HepG2 (cell line): ENCODE results near the gene ABHD3. TPM values are rescaled to one million over a fixed set of nuclear protein-coding genes. Genes with fewer than 3 reads are reported as not detected.

Experiments
- CCAR2 ChIP-seq: fragments of 200-400 bp; formaldehyde crosslinking; optimal IDR thresholded peaks from 2 replicates; pipeline ENCODE3; 2018; ENCODE audit warnings: low read depth, mild to moderate bottlenecking, low read length, moderate library complexity
- FOXA1 ChIP-seq, 2 experiments: fragments of 450-650 bp in 1 of 2; sonication (generic) in 1 of 2; formaldehyde crosslinking in 1 of 2; IDR thresholded peaks; 2 replicates each; pipeline versions ENCODE4 v1.4.0 to v1.6.1; 2016 to 2020; ENCODE audit warnings: missing genetic modification reagents in 1 of 2
- GABPA ChIP-seq, 2 experiments: IDR thresholded peaks; 2 replicates each; pipeline ENCODE4 v1.6.1; 2011 to 2016; ENCODE audit warnings: low read depth in 2 of 2, low read length in 1 of 2, missing biosample characterization in 1 of 2, missing genetic modification characterization in 1 of 2
- ISL2 ChIP-seq: sonication (generic); formaldehyde crosslinking; IDR thresholded peaks from 2 replicates; pipeline ENCODE4 v1.5.0; 2020; ENCODE audit warnings: missing genetic modification reagents
- NFE2L2 ChIP-seq: fragments of 150-350 bp; IDR thresholded peaks from 2 replicates; pipeline ENCODE4 v1.6.1; 2014; ENCODE audit warnings: low read length
- PAWR ChIP-seq: sonication (generic); formaldehyde crosslinking; IDR thresholded peaks from 2 replicates; pipeline ENCODE4 v1.4.0; 2020; ENCODE audit warnings: missing genetic modification reagents, mild to moderate bottlenecking, borderline replicate concordance
- SNAPC2 ChIP-seq: sonication (generic); formaldehyde crosslinking; IDR thresholded peaks from 2 replicates; pipeline ENCODE4 v1.8.1; 2022; ENCODE audit warnings: mild to moderate bottlenecking, missing genetic modification reagents
- TBX2 ChIP-seq: sonication (generic); formaldehyde crosslinking; IDR thresholded peaks from 2 replicates; pipeline ENCODE4 v1.5.0; 2020; ENCODE audit warnings: missing genetic modification reagents, mild to moderate bottlenecking, borderline replicate concordance
- TCF7L2 ChIP-seq: IDR thresholded peaks from 2 replicates; pipeline ENCODE4 v1.6.1; 2011; ENCODE audit warnings: mild to moderate bottlenecking, low read depth, low read length, moderate library complexity
- XBP1 ChIP-seq: sonication (generic); formaldehyde crosslinking; IDR thresholded peaks from 2 replicates; pipeline ENCODE4 v1.5.0; 2020; ENCODE audit warnings: missing genetic modification reagents
- ZBTB38 ChIP-seq: sonication (generic); formaldehyde crosslinking; IDR thresholded peaks from 2 replicates; pipeline ENCODE4 v1.5.1; 2020; ENCODE audit warnings: mild to moderate bottlenecking, missing genetic modification reagents
- ZNF576 ChIP-seq: sonication (generic); formaldehyde crosslinking; IDR thresholded peaks from 2 replicates; pipeline ENCODE4 v1.4.0; 2020; ENCODE audit warnings: mild to moderate bottlenecking, missing genetic modification reagents
- polyA plus RNA-seq, 8 experiments: library from polyadenylated mRNA; depleted of rRNA in 3 of 8; stranded (reverse) in 7 of 8; unstranded in 1 of 8; fragments of >200 nt; fragmentation: Illumina TruSeq in 4 of 8; extraction: Trizol in 4 of 8; gene quantifications; 2 replicates each; pipeline versions ENCODE4 v1.2.1 to v1.2.3, GENCODE V29; 2011 to 2016; ENCODE audit warnings: low read depth in 4 of 8, missing spikeins in 1 of 8, mixed read lengths in 1 of 8; ENCODE audit not compliant: insufficient read depth in 1 of 8
- total RNA-seq, 5 experiments: library from RNA; depleted of rRNA; stranded (reverse); fragments of >200 nt; fragmentation: Illumina TruSeq; extraction: Trizol; gene quantifications; 2 replicates each; pipeline ENCODE4 v1.2.3, GENCODE V29; 2016; ENCODE audit warnings: low read depth in 1 of 5
- TF ChIP-seq, protein P1 (sequence below): sonication (generic); formaldehyde crosslinking; IDR thresholded peaks from 2 replicates; pipeline ENCODE4 v1.4.0; 2020; ENCODE audit warnings: missing genetic modification reagents
- TF ChIP-seq, protein P2 (sequence below): sonication (generic); formaldehyde crosslinking; IDR thresholded peaks from 2 replicates; pipeline ENCODE4 v1.5.1; 2020; ENCODE audit warnings: missing genetic modification reagents, mild to moderate bottlenecking, borderline replicate concordance
- TF ChIP-seq, protein P3 (sequence below): sonication (generic); formaldehyde crosslinking; IDR thresholded peaks from 2 replicates; pipeline ENCODE4 v1.5.1; 2020; ENCODE audit warnings: missing genetic modification reagents, mild to moderate bottlenecking, borderline replicate concordance

The ABHD3 gene
- total and polyA plus RNA-seq, 2 of the 13 experiments (the other 11 are each of a cell fraction or from before 2014, with no cell fraction given): 32.1 to 40.2 TPM

DNA sequence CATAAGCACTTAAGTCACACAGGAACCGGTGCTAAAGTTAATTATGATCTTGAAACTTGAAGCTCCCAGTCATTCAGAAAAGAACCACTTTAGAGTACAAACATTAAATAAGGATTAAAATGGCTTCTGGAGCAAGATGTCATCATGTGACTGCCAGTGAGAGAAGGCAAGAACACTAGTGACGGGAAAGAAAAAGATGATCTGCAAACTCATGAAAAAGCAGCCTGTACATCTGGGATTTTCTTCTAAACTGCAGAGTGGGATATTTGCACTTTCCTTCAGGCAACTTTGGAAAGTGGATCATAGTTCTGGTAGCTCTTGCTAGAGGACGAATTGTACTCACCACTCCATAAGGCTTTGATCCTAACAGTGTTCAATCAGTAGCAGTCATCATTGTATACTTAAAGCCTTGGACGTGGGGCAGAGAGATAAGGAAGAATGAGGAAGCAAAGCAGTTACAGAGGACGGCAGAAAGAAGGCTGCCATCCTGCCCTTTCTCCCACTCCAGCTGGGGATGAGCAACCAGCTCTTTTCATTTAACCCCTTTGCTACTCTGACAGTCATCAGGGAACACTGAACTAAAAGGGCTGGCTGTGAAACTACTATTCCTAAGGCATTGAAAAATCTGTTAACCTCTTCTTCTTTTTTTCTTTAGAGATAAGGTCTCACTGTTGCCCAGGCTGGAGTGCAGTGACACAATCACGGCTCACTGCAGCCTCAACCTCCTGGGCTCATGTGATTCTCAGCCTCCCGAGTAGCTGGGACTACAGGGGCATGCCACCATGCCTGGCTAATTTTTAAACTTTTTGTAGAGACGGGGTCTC is 18.1 kb downstream of the ABHD3 start (continued):
- TF ChIP-seq GABPA (IDR thresholded peaks at IDR 0.05; ENCODE audit: low read depth, low read length) (no peak), GABPA (CRISPR knock-in tag; IDR thresholded peaks at IDR 0.05; ENCODE audit: low read depth) (peak; percentile 27; the same call in 1 of the 2 replicates), TBX2 (CRISPR knock-in tag) (peak; percentile 89), PAWR (no peak), ISL2 (CRISPR knock-in tag) (peak; percentile 80), FOXA1 (IDR thresholded peaks at IDR 0.05) (no peak), FOXA1 (CRISPR knock-in tag; IDR thresholded peaks at IDR 0.05) (peak; percentile 65; the same call in 1 of the 2 replicates), ZNF576 (CRISPR knock-in tag) (no peak), SNAPC2 (no peak), TCF7L2 (no peak), XBP1 (no peak), NFE2L2 (no peak), CCAR2 (no peak), ZBTB38 (CRISPR knock-in tag) (no peak)
- TF ChIP-seq, protein P1, sequence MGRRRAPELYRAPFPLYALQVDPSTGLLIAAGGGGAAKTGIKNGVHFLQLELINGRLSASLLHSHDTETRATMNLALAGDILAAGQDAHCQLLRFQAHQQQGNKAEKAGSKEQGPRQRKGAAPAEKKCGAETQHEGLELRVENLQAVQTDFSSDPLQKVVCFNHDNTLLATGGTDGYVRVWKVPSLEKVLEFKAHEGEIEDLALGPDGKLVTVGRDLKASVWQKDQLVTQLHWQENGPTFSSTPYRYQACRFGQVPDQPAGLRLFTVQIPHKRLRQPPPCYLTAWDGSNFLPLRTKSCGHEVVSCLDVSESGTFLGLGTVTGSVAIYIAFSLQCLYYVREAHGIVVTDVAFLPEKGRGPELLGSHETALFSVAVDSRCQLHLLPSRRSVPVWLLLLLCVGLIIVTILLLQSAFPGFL (CRISPR knock-in tag): no peak
- TF ChIP-seq, protein P2, sequence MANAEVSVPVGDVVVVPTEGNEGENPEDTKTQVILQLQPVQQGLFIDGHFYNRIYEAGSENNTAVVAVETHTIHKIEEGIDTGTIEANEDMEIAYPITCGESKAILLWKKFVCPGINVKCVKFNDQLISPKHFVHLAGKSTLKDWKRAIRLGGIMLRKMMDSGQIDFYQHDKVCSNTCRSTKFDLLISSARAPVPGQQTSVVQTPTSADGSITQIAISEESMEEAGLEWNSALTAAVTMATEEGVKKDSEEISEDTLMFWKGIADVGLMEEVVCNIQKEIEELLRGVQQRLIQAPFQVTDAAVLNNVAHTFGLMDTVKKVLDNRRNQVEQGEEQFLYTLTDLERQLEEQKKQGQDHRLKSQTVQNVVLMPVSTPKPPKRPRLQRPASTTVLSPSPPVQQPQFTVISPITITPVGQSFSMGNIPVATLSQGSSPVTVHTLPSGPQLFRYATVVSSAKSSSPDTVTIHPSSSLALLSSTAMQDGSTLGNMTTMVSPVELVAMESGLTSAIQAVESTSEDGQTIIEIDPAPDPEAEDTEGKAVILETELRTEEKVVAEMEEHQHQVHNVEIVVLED (CRISPR knock-in tag): no peak
- TF ChIP-seq, protein P3, sequence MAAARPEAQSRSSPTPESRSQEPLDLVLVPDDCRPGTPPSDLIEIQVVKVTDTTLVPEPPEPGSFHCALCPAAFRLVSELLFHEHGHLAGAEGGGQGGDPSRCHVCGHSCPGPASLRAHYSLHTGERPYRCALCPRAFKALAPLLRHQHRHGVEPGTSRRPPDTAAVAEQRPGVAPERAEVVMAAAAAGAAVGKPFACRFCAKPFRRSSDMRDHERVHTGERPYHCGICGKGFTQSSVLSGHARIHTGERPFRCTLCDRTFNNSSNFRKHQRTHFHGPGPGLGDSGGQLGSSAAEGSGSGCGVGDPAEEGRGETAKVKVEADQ (CRISPR knock-in tag): no peak
